AG04449 (cell line): ENCODE data around the gene OTOGL.
"Not testable (repeated sequence)": the region's sequence is repeated elsewhere in the genome, so short reads cannot be mapped to it uniquely, and the experiment has no call there.

Experiments used
- CTCF ChIA-PET: fragments of 350-600 bp; formaldehyde crosslinking; extraction: SDS; loops from one replicate; lab custom pipeline; 2021; ENCODE audit warnings: antibody characterized with exemption; lab: Yijun Ruan, JAX
- POLR2A ChIA-PET: fragments of 400-600, 350-600 bp; formaldehyde crosslinking; extraction: SDS; loops from one replicate; lab custom pipeline; 2020; ENCODE audit warnings: antibody characterized with exemption, inconsistent platforms; lab: Yijun Ruan, JAX
- DNase-seq: peaks from one replicate; pipeline ENCODE4 v3.0.0-alpha.2; 2010; ENCODE audit warnings: low read depth, low spot score
- H3K4me3 ChIP-seq: 2 replicates; pipeline ENCODE4 v1.5.1; 2011; ENCODE audit warnings: low read depth, mild to moderate bottlenecking, control low read depth, low read length
- TF ChIP-seq, protein P1 (sequence below): IDR thresholded peaks from one replicate; pipeline ENCODE4 v1.5.1; 2011; ENCODE audit warnings: mild to moderate bottlenecking, moderate library complexity, low read length, control low read depth, inconsistent platforms; ENCODE audit not compliant: insufficient read depth; ENCODE audit errors: missing control alignments

Gene OTOGL

DNA sequence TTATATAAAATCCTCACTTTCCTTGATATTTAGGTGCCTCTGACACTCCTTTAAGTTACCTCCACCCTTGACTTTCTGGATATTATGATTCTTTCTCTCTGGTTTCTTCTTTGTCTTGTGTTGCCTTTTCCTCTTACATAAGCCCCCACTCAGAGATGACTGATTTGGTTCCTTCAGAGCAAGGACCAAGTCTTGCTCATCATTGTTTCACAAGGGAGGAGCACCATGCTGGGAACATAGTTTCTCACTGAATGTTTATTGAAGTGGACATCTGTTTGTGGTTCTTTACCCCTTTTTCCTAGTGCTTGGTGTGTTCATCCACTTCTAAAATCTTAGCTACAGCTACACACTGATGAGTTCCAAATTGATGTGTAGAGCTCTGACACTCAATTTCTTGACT lies 183.4 kb downstream of the OTOGL start:
- no peak for DNase-seq
- no peak overlapping the region for H3K4me3 ChIP-seq
- TF ChIP-seq, protein P1, sequence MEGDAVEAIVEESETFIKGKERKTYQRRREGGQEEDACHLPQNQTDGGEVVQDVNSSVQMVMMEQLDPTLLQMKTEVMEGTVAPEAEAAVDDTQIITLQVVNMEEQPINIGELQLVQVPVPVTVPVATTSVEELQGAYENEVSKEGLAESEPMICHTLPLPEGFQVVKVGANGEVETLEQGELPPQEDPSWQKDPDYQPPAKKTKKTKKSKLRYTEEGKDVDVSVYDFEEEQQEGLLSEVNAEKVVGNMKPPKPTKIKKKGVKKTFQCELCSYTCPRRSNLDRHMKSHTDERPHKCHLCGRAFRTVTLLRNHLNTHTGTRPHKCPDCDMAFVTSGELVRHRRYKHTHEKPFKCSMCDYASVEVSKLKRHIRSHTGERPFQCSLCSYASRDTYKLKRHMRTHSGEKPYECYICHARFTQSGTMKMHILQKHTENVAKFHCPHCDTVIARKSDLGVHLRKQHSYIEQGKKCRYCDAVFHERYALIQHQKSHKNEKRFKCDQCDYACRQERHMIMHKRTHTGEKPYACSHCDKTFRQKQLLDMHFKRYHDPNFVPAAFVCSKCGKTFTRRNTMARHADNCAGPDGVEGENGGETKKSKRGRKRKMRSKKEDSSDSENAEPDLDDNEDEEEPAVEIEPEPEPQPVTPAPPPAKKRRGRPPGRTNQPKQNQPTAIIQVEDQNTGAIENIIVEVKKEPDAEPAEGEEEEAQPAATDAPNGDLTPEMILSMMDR, result no peak
- POLR2A ChIA-PET, result no interaction called here
- CTCF ChIA-PET, result interaction anchor here (1.0 to 1.6 kb wide), 4 partner anchors 10 to 88 kb away, joined by 3 to 13 read pairs (median 5); no protein-coding TSS in a partner anchor

DNA sequence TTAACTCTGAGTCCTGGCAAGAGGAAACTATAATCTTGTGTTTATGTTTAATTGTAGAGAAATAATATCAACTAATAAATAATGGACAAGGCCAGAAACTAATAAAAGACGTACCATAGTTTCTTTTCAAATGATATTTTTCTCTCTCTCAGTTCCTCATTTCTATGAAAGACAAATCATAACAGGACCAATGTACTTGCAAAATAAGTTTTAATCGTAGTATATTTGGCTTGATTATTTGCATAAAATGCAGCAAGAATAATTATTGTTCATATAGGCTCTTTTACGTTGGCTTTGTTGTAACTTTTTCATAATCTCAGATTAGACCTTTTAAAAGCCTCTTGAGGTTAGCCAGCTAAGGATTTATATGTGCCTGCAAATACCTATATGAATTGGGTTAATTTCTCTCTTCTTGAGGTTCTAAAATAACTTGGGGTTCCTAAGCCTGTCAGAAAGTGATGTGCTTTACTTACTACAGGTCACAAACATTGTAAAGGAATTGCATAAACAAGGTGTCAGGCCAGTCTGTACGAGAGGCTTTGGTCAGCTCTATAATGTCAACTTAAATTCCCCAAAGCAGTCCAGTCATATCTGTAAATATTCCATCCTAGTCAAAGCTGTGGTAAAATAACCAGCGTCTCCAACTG lies 191.9 kb downstream of the OTOGL start:
- ChIA-PET CTCF (interaction anchor here (0.9 kb wide), 2 partner anchors 20 to 96 kb away, joined by 3 to 5 read pairs; no protein-coding TSS in a partner anchor), POLR2A (no interaction called here)
- no peak overlapping the region for H3K4me3 ChIP-seq
- no peak for DNase-seq
- TF ChIP-seq, protein P1, result no peak

DNA sequence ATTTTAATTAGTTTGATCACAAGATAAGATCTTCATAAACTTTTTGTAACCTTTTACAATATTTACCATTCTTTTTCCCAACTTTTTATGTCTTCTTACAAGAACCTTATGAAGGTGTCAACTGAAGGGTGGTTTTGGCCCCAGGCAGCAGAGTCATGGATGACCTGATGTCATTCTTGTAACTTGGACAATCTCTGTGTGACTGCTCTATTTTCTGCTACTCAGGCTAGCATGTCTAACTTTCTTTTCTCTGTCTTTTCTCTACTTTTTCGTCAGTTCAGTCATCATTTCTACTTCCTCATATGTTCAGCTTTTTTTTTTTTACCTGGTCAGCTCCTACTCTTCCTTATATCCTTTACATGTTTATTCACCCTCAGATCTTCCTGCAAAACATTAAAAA lies 194.0 kb downstream of the OTOGL start:
- TF ChIP-seq, protein P1, result no peak
- CTCF ChIA-PET, result interaction anchor here (1.2 kb wide), 1 partner anchor 10 kb away, joined by 3 read pairs; no protein-coding TSS in a partner anchor
- no peak overlapping the region for H3K4me3 ChIP-seq
- DNase-seq, result no peak
- POLR2A ChIA-PET, result no interaction called here

DNA sequence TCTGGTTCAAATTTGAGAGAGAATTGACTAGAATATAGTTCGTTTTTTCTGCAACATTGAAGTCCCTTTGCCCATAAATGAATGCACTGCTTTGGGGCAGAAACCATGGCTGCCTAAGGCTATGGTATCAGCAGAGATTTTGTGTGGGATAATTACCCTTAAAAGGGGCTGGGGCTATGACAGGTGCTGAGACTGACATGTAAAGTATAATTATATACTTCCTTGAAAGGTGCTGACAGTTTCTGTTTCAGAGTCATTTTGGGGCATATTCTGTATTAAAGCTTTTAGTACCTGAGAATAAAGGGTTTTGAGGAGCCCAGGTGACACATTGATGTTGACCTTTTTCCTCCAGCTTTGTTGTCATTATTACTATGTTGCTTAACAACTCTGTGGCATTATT lies 194.4 kb downstream of the OTOGL start:
- ChIA-PET CTCF (interaction anchor here (1.0 to 1.2 kb wide), 2 partner anchors 11 to 23 kb away, joined by 3 read pairs; no protein-coding TSS in a partner anchor), POLR2A (no interaction called here)
- DNase-seq, result no peak
- H3K4me3 ChIP-seq, result no peak overlapping the region
- TF ChIP-seq, protein P1, result no peak

DNA sequence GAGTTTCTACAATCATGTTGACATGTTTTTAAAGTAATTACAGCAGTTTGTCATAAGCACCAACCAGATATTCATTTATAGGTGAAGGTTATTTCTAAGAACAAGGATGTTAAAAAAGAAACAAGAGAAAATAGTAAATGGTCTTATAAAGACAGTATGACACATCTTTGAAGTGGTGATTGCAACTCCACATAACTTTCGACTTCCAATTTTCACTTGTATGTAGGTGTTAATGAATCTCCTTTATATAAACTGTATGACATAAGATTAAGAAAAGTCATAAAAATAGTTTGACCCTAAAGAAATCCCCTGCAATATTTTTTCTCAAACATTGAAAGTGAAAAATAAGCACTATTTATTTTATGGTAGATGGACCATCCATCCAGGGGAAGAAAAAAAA lies 199.9 kb downstream of the OTOGL start:
- DNase-seq, result no peak
- no peak overlapping the region for H3K4me3 ChIP-seq
- TF ChIP-seq, protein P1, result no peak
- CTCF ChIA-PET, result no interaction called here
- POLR2A ChIA-PET, result no interaction called here

DNA sequence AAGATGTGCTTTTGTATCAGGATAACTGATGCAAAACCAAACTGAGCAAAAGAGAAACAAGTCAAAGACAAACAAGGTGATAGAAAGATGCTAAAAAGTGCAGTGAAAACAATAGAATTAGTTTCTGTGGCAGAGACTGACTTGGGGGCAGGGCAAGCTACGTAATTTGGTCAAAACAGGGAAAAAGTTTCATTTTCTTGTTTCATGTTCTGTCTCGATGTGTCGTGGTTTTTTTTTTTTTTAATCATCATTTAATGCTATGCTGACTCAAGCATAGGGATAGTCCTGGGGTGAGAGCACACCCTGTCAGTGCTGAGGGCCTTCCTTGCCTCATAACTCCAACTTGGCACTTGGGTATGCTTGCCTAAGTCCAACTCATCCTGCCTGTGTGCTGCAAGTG lies 200.6 kb downstream of the OTOGL start:
- ChIA-PET CTCF (interaction anchor here (1.2 kb wide), 1 partner anchor 30 kb away, joined by 4 read pairs; no protein-coding TSS in a partner anchor), POLR2A (no interaction called here)
- no peak for DNase-seq
- TF ChIP-seq, protein P1, result no peak
- no peak overlapping the region for H3K4me3 ChIP-seq

DNA sequence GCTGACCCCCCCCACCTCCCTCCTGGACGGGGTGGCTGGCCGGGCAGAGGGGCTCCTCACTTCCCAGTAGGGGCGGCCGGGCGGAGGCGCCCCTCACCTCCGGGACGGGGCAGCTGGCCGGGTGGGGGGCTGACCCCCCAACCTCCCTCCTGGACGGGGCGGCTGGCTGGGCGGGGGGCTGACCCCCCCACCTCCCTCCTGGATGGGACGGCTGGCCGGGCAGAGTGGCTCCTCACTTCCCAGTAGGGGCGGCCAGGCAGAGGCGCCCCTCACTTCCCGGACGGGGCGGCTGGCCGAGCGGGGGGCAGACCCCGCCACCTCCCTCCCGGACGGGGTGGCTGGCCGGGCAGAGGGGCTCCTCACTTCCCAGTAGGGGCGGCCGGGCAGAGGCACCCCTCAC lies 208.1 kb downstream of the OTOGL start:
- CTCF ChIA-PET, DNase-seq, H3K4me3 ChIP-seq, POLR2A ChIA-PET: not testable (repeated sequence)
